RWPE1 (cell line): Measurements from ENCODE around the gene TENM4.

Experiments
- CTCF ChIA-PET: fragments of 350-600 bp; sonication (Branson Sonifier 250); formaldehyde crosslinking; extraction: SDS; loops from one replicate; lab custom pipeline; 2021; lab: Yijun Ruan, JAX
- POLR2A ChIA-PET: fragments of 400-600 bp; formaldehyde crosslinking; extraction: SDS; loops from one replicate; lab custom pipeline; 2020; ENCODE audit warnings: antibody characterized with exemption; ENCODE audit not compliant: low non-redundant PET; lab: Yijun Ruan, JAX
- DNase-seq: peaks from one replicate; pipeline ENCODE4 v3.0.0; 2012; ENCODE audit warnings: low spot score
- H3K27ac ChIP-seq: fragments of 450-650 bp; 2 replicates; pipeline ENCODE4 v1.5.1; 2017
- TF ChIP-seq, protein P1 (sequence below): fragments of 450-650 bp; conservative IDR thresholded peaks from 2 replicates; pipeline ENCODE4 v1.5.1; 2017; ENCODE audit warnings: low read depth, mild to moderate bottlenecking

The TENM4 gene

DNA sequence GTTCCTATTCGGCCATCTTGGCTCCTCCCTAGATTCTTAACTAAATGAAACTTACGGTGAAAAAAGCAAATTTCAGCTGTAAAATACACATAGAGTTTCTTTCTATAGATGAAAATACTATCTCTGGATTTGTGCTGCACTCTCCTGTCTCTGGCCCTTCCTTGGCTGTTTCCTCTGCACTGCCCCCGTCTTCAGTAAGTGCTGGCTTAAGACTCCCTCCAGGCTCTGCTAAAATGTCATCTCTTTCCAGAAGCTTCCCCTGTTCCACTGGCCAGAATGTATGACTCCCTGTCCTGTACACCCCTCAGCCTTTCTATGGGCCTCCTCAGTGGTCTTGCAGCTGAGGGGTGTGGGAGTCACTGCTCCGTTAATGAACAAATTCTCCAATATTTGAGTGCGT lies 757.1 kb downstream of the TENM4 start:
- POLR2A ChIA-PET, result no interaction called here
- CTCF ChIA-PET, result no interaction called here
- no peak for DNase-seq
- H3K27ac ChIP-seq, result no peak overlapping the region
- TF ChIP-seq, protein P1, sequence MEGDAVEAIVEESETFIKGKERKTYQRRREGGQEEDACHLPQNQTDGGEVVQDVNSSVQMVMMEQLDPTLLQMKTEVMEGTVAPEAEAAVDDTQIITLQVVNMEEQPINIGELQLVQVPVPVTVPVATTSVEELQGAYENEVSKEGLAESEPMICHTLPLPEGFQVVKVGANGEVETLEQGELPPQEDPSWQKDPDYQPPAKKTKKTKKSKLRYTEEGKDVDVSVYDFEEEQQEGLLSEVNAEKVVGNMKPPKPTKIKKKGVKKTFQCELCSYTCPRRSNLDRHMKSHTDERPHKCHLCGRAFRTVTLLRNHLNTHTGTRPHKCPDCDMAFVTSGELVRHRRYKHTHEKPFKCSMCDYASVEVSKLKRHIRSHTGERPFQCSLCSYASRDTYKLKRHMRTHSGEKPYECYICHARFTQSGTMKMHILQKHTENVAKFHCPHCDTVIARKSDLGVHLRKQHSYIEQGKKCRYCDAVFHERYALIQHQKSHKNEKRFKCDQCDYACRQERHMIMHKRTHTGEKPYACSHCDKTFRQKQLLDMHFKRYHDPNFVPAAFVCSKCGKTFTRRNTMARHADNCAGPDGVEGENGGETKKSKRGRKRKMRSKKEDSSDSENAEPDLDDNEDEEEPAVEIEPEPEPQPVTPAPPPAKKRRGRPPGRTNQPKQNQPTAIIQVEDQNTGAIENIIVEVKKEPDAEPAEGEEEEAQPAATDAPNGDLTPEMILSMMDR, result no peak

DNA sequence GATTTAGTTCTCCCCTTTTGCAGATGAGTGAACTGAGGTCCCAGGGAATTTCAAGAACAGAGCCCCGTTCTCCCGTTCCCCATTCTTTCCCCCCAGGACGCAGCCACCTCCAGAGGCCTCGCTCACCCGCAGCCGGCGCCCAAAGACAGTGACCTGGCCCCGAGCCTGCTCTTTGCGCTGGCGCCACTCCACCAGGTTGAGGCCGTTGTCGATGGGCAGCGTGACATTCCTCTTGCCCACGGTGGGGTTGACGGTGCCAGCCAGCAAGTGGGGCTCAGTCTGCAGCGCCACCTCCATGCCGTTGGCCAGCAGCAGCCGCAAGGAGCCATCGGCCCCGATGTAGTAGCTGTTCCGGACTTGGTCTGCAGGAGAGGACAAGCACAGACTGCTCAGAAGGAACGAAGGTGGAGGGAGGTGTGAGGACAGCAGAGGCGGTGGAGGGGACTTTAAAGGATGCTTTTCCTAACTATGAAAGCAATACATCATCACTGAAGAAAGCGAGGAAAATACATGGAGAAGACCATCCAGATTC lies 764.7 kb downstream of the TENM4 start:
- no peak for DNase-seq
- no peak overlapping the region for H3K27ac ChIP-seq
- POLR2A ChIA-PET, result no interaction called here
- TF ChIP-seq, protein P1, result no peak
- CTCF ChIA-PET, result interaction anchor here (0.7 to 1.4 kb wide), 2 partner anchors 16 to 543 kb away, joined by 3 read pairs; no protein-coding TSS in a partner anchor

DNA sequence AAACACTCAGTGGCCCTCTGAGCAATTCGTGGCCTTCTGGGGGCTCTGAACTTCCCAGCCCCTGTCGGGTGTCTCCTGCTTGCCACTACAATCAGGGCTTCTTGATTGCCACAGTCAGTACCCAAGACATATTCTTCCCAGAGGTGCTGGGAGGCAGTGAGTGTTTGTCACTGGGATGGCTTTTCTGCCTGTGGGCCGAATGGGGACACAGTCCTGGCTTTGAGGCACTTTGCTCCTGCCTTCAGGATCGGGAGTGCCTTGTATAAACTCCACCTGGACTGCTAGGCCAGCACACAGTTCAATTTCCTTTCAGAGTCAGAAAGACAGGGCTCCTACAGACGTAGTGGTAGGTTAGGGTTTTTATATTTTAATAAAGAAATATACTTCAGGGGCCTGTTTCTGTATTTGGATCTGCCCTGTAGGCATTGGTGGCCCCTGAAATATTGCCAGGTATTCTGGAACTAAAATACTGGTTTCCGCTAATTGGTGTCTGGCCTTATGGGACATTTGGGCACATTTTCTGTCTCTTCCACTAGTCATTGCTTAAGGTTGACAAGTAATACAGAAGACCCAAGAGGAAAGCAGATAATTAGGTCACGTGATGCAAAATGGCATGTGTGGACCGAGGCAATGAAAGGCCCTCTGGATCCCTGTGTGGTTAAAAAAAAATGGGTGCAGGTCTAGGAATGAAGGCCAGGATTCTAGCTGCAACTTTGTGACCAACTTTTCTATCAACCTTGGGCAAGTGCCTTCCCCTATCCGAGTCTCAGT lies 767.8 kb downstream of the TENM4 start:
- TF ChIP-seq, protein P1, result no peak
- DNase-seq, result no peak
- POLR2A ChIA-PET, result no interaction called here
- H3K27ac ChIP-seq, result no peak overlapping the region
- CTCF ChIA-PET, result no interaction called here

DNA sequence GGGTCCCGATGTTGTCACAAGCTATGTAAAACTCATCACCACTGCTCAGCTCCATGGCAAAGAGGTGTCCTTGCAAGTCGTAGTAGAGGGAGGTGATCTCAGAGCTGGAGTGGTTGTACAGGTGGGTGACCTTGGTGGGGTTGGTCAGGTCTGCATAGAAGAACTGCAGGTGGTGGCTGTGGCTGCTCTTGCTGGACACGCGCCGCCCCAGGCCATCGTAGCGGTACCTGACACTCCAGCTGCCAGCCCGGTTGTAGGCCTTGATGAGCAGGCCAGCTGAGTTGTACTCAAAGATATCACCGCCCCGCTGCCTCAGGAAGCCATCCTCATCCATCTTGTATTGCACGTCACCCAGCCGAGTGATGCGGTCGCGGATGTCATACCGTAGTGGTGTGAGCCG lies 771.6 kb downstream of the TENM4 start:
- ChIA-PET POLR2A (no interaction called here), CTCF (no interaction called here)
- no peak overlapping the region for H3K27ac ChIP-seq

DNA sequence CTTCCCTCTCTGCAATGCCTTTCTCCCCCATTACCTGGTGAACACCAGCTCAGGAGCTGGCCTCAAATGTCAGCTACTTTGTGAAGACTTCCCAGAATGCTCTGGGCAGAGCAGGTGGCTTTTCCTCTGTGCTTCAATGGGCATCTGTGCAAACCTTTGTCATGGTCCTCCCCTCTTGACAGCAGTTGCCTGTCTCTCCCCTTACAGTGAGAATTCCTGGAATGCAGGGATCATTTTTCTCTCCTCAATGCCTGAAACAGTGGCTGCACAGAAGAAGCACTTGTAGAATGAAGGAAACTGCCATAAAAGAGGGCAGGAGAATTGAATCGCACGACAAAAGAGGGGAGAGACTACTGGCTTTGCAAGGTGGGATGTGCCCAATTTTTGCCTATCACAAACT lies 773.4 kb downstream of the TENM4 start:
- TF ChIP-seq, protein P1, result no peak
- ChIA-PET CTCF (no interaction called here), POLR2A (no interaction called here)
- no peak for DNase-seq
- no peak overlapping the region for H3K27ac ChIP-seq

More for the DNA sequence above, 771.6 kb downstream of the TENM4 start:
- TF ChIP-seq, protein P1, result no peak
- DNase-seq, result no peak

DNA sequence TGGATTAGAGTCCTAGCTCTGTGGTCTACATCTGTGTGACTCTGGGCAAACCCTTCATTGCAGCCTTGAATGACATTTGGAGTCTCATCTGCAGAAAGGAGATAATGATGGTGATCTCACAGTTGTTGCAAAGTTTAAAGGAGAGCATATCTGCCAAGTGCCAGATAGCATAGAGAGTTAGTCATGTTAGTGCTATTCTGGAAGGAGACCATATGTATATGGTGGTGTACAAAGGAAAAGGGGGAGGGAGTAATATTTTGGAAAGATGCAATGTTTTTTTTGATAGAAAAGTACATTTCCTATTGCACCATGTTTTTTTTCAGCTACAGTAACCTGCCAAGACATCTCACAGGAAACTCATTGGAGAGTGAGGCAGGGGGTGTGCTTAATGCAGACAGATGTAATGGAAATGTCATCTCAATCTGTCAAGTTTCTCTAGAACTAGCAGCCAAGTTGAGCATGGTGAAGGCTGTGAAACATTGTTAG lies 774.1 kb downstream of the TENM4 start:
- ChIA-PET CTCF (no interaction called here), POLR2A (no interaction called here)
- TF ChIP-seq, protein P1, result no peak
- H3K27ac ChIP-seq, result no peak overlapping the region
- DNase-seq, result no peak
